SHP77 (cell line): ENCODE results near the gene DLX2.

Source experiments
- DNase-seq, 2 experiments: peaks; one replicate each; lab custom pipeline; 2025; lab: John Stamatoyannopoulos, UW

The DLX2 gene

DNA sequence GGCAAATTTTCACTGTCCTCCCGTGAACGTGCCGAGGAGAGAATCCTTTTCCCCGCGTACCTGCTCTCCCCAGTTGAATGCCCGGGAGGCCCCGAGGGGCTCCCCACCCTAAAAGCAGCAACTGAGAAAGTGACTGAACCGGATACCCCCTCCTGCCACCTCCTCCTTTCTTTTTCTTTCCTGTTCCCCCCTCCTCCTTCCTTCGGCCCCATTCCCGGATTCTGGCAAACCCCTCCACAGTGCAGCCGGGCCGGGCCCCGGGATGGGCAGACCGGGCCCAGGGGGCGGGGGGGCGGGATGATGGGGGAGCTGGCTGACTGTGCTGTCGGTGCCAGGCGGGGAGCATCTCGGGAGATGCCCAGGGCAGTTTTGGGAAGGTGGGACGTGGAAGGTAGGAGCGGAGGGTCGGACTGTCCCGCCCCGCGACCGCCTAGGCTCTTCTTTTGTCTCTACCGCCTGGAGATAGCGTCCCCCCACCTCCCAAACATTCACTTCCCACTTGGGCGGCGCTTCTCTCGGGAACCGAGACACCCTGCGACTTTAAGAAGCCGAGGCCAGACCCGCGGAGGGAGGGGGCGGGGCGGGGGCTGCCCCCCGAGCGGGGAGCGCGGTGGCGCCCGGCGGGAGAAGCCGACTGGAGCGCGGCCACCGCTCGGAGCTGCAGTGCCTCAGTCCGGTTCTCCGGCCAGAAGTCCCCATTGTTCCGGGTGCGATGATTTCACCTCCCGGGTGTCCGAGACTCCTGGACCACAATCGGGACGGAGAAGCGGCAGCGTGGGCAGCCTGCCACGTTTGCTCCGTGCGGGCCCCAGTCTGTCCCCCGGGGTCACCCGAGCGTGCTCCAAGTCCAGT is 8.2 kb downstream of the DLX2 start:
- DNase-seq: no peak

DNA sequence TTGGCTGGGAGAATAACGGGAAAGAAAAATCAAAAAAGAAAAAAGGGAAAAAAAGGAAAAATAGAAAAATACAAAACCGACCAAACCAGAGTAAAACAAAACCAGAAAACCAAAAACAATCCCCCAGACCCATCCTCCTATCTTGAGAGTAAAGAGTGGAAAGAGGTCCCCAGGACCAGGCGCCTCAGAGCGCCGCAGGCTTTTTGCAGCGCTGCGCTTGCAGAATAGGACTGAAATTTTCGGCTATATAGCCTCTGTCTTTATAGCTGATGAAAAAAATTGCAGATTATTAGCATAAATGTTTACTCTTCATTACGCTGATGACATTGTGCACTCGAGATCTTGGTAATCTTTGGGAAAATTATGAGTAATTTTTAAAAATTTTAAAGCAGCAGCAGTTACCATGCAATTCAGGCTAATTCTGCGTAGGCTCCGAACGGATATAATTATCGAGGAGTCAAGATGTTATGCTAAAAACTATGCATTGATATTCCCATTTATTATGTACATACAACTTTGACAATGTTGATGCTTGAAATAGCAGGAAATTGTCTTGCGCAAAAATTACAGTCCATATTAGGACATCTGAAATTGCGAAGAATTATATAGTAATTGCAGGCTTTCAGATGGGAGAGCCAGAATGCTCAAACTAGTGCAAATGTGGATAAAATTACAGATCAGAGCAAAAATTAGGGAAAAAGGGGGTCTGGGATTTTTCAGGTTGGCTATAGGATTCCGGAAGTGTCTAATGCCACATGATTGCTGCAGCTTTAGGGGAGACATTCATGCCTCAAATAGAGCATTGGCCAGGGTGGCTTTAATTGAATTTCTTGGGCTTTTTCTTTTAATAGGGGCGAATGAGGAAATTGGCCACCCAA is 9.0 kb downstream of the DLX2 start:
- DNase-seq: no peak

DNA sequence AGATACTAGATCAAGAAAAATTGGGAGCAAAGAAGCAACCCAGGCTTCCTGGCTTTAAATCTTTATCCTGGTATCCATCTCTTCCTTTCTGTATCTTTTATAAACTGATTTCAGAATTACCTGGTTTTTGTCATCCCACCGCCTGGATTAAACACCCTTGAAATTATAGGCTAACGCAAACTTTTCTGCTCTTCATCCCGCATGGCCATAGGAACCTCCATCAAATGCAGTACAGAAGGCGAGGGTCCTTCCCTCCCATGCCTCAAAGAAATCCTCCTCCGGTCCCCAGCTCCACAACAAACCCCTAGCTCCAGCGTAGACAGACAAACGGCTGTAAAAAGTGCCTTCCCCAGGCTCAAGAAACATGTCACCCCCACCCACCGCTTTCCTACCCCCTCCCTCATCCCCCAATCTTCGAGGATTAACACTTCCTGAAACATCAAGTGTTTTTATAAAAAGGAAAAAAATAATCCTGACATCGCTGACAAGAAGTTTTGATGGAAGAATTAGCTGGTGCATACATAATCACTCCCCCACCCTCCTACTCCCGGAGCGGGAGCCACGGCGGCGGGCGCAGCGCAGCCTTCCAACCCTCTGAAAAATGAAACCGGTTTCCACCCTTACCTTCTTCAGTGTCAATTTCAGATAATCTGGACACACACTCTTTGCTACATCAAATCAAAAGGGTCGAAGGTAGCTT is 9.8 kb downstream of the DLX2 start:
- DNase-seq: no peak

DNA sequence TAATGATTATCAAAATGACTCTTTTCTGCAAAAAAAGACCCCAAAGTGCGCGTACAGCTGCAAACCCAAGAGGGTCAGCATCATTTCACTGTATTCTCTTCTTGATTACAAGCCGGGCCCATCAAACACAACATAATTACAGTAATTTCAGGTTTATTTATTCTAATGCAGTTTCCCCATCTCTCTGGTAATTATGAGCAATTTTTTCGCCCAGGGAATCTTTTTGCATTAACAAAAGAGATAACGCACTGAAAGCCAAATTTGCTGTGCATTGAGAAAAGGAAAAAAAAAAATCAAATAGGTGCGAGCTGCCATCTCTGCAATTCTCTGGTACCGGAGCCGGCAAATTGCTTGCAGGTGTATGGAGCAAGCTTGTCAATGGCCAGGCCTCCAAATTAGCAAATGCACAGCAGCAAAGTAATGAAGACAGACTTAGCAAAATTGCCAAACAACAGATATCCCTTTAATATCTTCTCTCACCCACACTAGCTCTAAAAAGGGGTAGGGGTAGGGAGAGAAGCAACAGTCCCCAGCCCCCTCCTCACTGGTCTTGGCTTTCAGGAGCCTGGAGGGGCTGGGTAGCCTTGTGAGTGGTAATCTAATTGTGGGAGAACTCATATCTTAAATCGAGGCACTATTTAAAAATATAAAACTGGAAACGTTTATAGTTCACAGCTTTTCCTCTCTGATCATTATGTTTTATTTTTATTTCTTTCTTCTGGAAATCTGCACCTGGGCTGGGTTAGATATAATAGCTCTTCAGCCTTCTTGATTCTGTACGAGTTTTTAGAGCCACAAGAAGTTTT is 10.7 kb downstream of the DLX2 start:
- DNase-seq: no peak

DNA sequence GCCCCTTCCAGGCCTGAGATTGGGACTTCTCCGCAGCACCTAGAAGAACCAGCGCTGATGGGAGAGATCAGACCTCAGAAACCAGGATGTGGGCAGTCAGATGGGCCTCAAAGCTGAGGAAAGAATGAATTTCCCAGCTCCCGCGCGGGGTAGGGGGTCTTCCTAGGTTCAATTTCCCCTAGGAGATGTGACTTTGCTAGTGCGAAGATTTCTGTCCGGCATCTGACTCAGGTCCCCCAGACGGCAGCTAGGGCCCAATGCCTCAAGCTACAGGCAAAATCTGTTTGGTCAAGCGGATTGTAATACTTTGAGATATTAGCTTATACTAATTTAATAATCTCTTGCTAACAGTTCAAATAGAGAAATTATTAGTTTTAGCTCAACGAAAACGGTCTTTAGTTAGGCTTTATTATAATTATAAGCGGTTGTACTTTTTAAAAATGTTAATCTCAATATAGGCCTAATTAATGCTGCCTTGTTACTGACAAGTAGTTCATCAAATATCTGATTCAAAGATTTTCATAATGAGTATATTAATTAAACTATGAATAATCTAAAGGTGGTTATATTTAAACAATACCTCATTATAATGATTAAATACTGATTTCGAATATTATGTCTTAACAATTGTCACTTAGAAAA is 11.6 kb downstream of the DLX2 start:
- no peak for DNase-seq

DNA sequence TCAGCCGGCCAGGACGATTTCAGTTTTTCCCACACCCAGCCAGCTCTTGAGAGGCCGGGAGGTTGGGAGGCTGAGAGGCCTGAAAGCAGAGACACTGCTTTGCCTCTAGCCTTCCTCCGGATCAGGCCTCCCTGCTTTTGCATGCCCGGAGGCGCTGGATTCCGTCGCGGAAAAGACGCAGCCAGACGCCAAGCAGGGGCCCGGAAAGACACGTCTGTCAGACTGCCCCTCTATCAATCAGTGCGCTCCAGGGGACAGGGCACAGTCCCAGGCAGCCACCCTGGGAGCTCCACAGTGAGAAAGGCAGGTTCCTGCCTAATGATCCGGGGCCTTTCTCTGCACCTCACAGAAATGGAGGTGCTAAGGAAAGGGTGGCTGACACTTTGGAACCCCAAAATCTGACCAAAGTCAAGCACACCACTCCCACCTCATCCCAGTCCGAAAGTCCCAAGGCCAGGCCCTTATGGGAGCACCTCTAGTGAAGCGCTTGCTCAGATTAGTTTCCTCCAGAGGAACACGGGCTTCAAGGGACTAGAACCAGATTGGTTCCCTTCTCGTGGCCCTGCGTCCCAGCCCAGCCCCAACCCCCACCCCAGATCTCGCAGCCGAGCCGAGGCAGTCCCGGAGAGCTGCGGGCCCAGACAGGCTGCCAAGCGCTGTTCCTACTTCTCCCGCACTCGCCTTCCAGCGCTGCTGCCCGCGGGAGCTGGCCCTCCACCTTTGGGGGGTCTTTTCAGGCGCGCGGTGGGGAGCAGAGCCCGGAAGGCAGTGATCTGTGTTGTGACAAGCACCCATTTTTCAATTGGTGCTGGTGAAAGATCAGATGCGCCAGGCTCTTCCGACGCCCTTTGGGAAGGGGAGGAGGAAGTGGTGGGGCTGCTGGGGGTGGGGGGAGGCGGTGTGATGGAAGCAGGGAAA is 12.4 kb downstream of the DLX2 start:
- no peak for DNase-seq

DNA sequence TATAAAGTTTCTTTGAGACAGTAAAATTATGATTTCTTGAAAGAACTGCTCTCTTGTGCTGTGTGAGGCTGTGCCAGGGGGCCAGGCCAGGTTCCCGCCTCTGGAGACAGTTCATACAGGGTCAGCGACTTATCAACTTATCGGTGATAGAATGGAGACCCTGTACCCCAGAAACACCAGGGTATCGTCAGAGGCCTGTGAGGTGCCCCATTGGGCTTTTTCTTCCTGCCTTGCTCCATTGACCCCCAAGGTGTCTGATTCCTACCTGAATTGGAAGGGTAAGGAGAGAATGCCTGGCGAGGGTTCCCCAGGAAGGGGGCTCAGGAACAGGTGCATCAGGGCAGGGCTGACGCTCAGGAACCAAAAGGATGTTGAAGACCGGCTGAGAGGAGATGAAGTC is 13.1 kb downstream of the DLX2 start:
- no peak for DNase-seq

DNA sequence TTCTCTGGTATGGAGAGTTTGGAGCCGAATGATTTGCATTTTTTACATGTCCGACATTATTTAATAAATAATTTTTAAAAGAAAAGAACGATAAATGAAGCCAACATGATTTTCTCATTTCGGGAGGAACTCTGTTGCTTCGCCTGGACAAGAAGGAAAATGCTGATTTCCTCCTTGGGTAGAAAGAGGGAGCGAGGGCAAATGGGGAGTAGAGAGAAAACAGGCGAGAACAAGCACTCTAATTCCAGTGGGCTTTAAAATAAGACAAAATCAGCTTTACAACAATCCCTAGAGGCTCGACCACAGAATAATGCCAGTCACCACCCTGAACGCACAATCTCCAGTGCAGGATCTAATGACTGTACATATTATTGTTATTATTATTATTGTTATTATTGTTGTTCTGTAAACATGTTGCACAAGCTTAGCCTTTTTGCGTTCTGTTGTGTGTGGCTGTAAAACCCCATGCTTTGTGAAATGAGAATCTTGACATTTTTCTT is 13.6 kb downstream of the DLX2 start:
- DNase-seq: no peak

DNA sequence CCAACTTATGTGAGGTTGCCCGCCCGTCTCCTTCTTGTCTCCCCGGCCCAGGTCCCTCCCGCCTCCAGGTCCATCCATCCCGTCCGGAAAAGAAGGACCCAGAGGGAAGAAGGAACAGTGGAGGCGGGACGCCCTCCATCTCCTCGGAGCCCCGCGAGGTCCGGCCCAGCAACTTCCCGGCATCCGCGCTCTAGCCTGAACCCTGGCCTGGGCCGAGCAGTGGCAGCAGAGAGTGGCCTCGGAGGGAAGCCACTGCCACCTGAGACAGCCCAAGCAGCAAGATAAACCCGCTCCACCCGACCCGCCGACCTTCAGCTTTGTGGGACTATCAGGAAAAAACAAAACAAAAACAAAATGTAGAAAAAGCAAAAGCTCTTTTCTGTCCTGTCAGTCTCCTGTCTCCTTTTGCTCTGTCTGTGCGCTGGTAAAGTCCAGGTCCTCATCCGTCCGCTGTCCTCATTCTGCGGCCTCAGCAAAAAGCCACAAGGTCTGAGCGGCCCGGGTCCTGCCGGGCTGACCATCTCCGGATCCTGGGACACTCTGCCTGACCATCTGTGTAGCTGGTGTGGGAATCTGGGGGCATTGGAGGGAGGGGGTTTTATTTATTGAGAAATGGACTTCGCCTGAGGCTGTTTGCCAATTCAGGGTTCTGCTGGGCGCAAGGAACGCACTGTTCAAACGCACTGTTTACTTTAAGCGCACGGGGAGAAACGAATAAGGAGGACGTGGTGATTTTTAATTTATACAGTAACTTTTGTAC is 14.3 kb downstream of the DLX2 start:
- no peak for DNase-seq

DNA sequence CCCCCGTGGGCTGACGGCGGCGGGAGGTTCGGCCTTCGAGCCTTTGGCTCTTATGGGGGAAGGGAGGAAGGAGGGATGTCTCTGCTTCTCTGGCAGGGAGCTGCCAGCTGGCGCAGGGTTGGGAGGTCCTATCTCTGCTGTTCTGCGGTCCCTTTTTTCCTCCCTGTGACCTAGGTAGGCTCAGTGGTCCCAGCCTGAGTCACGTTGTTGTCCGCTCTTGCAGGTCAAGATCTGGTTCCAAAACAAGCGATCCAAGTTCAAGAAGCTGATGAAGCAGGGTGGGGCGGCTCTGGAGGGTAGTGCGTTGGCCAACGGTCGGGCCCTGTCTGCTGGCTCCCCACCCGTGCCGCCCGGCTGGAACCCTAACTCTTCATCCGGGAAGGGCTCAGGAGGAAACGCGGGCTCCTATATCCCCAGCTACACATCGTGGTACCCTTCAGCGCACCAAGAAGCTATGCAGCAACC is 14.9 kb downstream of the DLX2 start:
- DNase-seq: no peak

DNA sequence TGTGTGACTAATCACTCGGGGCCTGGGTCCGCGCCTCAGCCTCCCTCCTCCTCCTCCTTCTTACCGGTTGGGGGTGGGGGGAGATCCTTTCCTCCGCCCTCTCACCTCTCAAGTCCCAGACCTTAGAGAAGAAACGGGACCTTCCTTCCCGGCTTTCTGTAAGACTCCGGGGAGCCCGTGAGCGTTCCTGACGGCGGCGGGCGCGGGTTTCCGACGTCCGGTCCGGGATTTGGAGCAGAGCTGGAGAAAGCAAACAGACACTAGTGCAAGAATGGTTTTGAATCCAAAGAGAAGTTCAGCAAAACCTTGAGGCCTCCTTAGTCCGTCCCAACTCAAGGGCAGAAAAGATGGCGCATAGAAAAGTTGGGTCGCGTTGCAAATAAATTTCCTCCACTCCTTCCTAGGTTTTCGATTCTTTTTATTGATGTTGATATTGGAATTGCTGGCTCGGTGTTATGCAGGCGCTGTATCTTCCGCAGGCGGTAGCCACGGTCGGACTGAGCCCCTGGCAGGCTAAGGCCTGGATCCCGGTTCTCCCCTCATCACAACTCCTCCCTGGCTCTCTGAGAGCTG is 15.4 kb downstream of the DLX2 start:
- no peak for DNase-seq

DNA sequence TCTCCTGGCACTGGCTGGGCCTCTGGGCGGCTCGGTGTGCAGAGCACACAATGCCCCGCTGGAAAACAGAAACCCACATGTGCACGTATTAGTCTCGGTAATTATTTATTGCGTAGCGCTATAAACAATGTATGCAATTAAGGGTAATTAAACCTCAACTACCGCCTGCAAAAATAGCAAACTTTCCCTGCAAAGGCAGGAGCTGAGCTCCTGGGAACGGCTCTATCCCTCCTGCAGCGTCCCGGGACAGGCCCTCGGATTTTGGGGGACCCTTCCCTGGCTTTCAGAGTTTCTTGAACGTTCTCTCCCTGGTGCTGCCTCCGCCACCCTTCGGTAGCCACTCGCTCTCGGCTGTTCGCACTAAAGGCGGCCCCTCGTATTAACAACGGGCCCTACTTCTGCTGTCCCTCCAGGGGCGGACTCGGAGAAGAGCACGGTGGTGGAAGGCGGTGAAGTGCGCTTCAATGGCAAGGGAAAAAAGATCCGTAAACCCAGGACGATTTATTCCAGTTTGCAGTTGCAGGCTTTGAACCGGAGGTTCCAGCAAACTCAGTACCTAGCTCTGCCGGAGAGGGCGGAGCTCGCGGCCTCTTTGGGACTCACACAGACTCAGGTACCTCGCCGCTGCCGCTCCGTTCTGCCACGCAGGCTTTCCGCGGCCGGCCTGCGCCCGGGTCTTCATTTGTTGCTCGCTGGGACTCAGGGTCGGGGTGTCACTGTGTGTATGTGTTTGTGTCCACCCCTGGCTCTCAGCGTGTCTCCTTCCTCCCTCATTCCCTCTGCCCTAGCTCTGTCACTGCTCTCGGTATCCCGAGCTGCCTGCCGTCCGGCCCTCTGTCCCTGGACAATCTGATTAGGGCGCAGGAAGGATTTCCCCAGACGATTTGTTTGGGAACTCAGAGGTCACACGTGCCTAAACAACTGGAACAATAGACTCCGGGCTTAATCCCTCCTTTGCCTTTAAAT is 16.2 kb downstream of the DLX2 start:
- peak; percentile 10 to 48 for DNase-seq

DNA sequence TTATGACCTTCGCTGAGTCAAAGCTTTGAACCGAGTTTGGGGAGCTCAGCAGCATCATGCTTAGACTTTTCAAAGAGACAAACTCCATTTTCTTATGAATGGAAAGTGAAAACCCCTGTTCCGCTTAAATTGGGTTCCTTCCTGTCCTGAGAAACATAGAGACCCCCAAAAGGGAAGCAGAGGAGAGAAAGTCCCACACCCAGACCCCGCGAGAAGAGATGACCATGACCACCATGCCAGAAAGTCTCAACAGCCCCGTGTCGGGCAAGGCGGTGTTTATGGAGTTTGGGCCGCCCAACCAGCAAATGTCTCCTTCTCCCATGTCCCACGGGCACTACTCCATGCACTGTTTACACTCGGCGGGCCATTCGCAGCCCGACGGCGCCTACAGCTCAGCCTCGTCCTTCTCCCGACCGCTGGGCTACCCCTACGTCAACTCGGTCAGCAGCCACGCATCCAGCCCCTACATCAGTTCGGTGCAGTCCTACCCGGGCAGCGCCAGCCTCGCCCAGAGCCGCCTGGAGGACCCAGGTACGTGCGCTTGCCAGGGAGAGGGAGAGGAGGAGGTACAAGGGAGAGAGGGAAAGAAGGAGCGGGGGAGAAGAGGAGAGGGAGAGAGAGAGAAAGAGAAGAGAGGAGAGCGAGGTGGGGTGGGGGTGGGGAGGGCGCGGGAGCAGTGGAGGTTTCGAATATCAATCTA is 17.1 kb downstream of the DLX2 start, which contains the start of gene DLX1:
DLX1 (plus strand) TSS at position 48 of the 700 bp plus-strand sequence; CDS start at position 219, 171 bp downstream.
- DNase-seq: peak in 1 of 2 experiments; percentile 55

DNA sequence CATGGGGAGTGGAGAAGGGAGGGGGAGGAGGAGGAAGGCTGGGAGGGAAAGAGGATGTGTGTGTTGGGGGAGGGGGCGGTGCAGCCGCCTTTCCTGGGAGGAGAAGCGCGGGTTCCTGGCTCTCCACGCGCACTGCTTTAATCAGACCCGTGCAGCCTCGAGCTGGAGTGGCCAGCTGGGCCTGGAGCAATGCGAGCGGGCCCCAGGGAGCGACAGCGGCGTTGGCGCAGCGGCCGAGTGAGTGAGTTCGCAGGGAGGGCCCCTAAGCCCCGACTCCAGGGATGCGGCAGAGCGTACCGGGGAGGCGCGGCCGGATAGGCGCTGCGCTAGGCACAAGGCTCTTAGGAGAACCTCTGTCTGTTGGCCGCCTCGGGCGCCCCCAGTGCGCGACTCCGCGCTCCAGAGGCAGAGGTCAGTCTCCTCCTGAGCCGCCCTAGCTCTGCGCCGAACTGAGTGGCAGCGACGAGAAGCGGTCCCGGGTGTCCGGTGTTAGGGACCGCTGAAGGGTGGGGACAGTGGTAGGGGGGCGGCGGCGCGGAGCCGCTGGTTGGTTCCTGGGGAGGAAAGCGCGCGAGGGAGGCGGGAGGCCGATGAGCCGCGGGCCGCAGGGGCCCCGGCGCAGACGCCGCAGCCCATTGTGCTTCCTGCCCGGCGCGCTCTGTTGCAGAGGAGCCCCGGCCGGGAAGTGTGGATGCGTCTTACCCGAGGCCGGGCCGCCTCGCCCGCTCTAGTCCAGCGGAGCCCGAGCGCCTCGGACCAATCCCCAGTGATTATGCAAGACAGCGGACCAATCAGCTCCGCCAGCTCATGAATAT is 17.8 kb downstream of the DLX2 start:
- peak; percentile 65 to 75 for DNase-seq

DNA sequence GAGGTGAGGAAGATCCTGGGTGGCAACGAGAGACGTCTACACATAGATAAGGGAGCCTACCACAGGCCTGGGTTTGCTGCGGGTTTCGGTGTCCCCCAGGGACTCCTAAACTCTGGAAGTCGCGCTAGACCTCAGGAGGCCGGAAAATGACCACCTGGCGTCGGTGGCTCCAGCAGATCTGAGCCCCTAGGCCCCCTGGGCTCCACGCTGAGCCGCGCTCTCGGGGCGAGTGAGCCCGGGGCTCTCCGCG is 18.4 kb downstream of the DLX2 start:
- peak; percentile 22 to 38 for DNase-seq
